HepG2 (cell line): ENCODE measurements around the gene RILP. TPM values are rescaled to one million over a fixed set of nuclear protein-coding genes. Genes with fewer than 3 reads are reported as not detected.
A peak's percentile ranks its signal among the peaks of the same experiment; 100 is the strongest.

Experiments
- ATF2 ChIP-seq: sonication (generic); formaldehyde crosslinking; IDR thresholded peaks from 2 replicates; pipeline ENCODE4 v1.4.0; 2020; ENCODE audit warnings: missing genetic modification reagents
- BATF2 ChIP-seq: sonication (generic); formaldehyde crosslinking; IDR thresholded peaks from 2 replicates; pipeline ENCODE4 v1.8.0; 2022; ENCODE audit warnings: mild to moderate bottlenecking, missing genetic modification reagents, moderate library complexity
- DRAP1 ChIP-seq: IDR thresholded peaks from 2 replicates; pipeline ENCODE4 v1.6.1; 2016; ENCODE audit warnings: missing genetic modification reagents, missing compliant biosample characterization
- HIVEP1 ChIP-seq: sonication (generic); formaldehyde crosslinking; IDR thresholded peaks from 2 replicates; pipeline ENCODE4 v1.4.0; 2020; ENCODE audit warnings: mild to moderate bottlenecking, missing genetic modification reagents
- HNF4G ChIP-seq, 2 experiments: sonication (generic) in 1 of 2; formaldehyde crosslinking in 1 of 2; IDR thresholded peaks; 2 replicates each; pipeline versions ENCODE4 v1.4.0 to v1.6.1; 2011 to 2020; ENCODE audit warnings: borderline replicate concordance in 2 of 2, low read depth in 2 of 2, mild to moderate bottlenecking in 2 of 2, low read length in 1 of 2, missing genetic modification reagents in 1 of 2, moderate library complexity in 1 of 2
- HNRNPLL ChIP-seq: fragments of 200-400 bp; formaldehyde crosslinking; IDR thresholded peaks from 2 replicates; pipeline ENCODE4 v1.6.1; 2017; ENCODE audit warnings: mild to moderate bottlenecking, low read depth, low read length; ENCODE audit not compliant: poor library complexity, severe bottlenecking
- ISL2 ChIP-seq: sonication (generic); formaldehyde crosslinking; IDR thresholded peaks from 2 replicates; pipeline ENCODE4 v1.5.0; 2020; ENCODE audit warnings: missing genetic modification reagents
- KLF16 ChIP-seq, 2 experiments: sonication (generic) in 1 of 2; formaldehyde crosslinking in 1 of 2; IDR thresholded peaks; 2 replicates each; pipeline versions ENCODE4 v1.6.1 to v1.8.0; 2016 to 2023; ENCODE audit warnings: missing genetic modification reagents in 2 of 2, missing compliant biosample characterization in 1 of 2
- KMT2B ChIP-seq: IDR thresholded peaks from 2 replicates; pipeline ENCODE4 v1.6.1; 2016; ENCODE audit warnings: missing genetic modification reagents, missing compliant biosample characterization
- MEF2D ChIP-seq: sonication (generic); formaldehyde crosslinking; IDR thresholded peaks from 2 replicates; pipeline ENCODE4 v1.5.1; 2020; ENCODE audit warnings: mild to moderate bottlenecking, missing genetic modification reagents
- MEIS2 ChIP-seq: sonication (generic); formaldehyde crosslinking; IDR thresholded peaks from 2 replicates; pipeline ENCODE4 v1.9.0; 2021; ENCODE audit warnings: mild to moderate bottlenecking, missing genetic modification reagents
- NFKBIZ ChIP-seq: IDR thresholded peaks from 2 replicates; pipeline ENCODE4 v1.6.1; 2018; ENCODE audit warnings: missing genetic modification reagents, missing compliant biosample characterization
- NR1H2 ChIP-seq: sonication (generic); formaldehyde crosslinking; IDR thresholded peaks from 2 replicates; pipeline ENCODE4 v1.8.1; 2022; ENCODE audit warnings: low read depth, missing genetic modification reagents, borderline replicate concordance
- PRMT3 ChIP-seq: sonication (generic); formaldehyde crosslinking; IDR thresholded peaks from 2 replicates; pipeline ENCODE4 v1.8.1; 2022; ENCODE audit warnings: low read depth, mild to moderate bottlenecking, moderate library complexity, missing genetic modification reagents, borderline replicate concordance
- RBM39 ChIP-seq: fragments of 200-400 bp; formaldehyde crosslinking; IDR thresholded peaks from one replicate; pipeline ENCODE4 v1.6.1; 2018; ENCODE audit warnings: antibody characterized with exemption, mild to moderate bottlenecking, low read depth, low read length; ENCODE audit not compliant: poor library complexity, severe bottlenecking
- RFX3 ChIP-seq: IDR thresholded peaks from 2 replicates; pipeline ENCODE4 v1.6.1; 2016; ENCODE audit warnings: missing biosample characterization, missing genetic modification reagents
- TARDBP ChIP-seq: sonication (generic); formaldehyde crosslinking; IDR thresholded peaks from 2 replicates; pipeline ENCODE4 v1.8.0; 2022; ENCODE audit warnings: mild to moderate bottlenecking, missing genetic modification reagents
- TERF1 ChIP-seq: sonication (generic); formaldehyde crosslinking; IDR thresholded peaks from 2 replicates; pipeline ENCODE4 v1.8.0; 2022; ENCODE audit warnings: mild to moderate bottlenecking, missing genetic modification reagents, moderate library complexity
- TOE1 ChIP-seq: sonication (generic); formaldehyde crosslinking; IDR thresholded peaks from 2 replicates; pipeline ENCODE4 v1.4.0; 2020; ENCODE audit warnings: mild to moderate bottlenecking, missing genetic modification reagents
- ZNF138 ChIP-seq: sonication (generic); formaldehyde crosslinking; IDR thresholded peaks from 2 replicates; pipeline ENCODE4 v1.5.0; 2020; ENCODE audit warnings: mild to moderate bottlenecking, low read depth, missing genetic modification reagents
- ZNF33B ChIP-seq: sonication (generic); formaldehyde crosslinking; IDR thresholded peaks from 2 replicates; pipeline ENCODE4 v1.5.1; 2020; ENCODE audit warnings: mild to moderate bottlenecking, missing genetic modification reagents
- ZNF496 ChIP-seq: sonication (generic); formaldehyde crosslinking; IDR thresholded peaks from 2 replicates; pipeline ENCODE4 v1.8.1; 2023; ENCODE audit warnings: mild to moderate bottlenecking, moderate library complexity, missing genetic modification reagents; ENCODE audit not compliant: insufficient replicate concordance
- ZNF562 ChIP-seq: sonication (generic); formaldehyde crosslinking; IDR thresholded peaks from 2 replicates; pipeline ENCODE4 v1.8.0; 2022; ENCODE audit warnings: missing genetic modification reagents, borderline replicate concordance
- ZNF7 ChIP-seq: IDR thresholded peaks from 2 replicates; pipeline ENCODE4 v1.6.1; 2016; ENCODE audit warnings: missing biosample characterization, missing genetic modification reagents
- ZNF790 ChIP-seq: sonication (generic); formaldehyde crosslinking; IDR thresholded peaks from 2 replicates; pipeline ENCODE4 v1.8.0; 2022; ENCODE audit warnings: missing genetic modification reagents, mild to moderate bottlenecking, borderline replicate concordance
- ZNF891 ChIP-seq: sonication (generic); formaldehyde crosslinking; IDR thresholded peaks from 2 replicates; pipeline ENCODE4 v1.5.0; 2020; ENCODE audit warnings: mild to moderate bottlenecking, missing genetic modification reagents
- polyA plus RNA-seq, 8 experiments: library from polyadenylated mRNA; depleted of rRNA in 3 of 8; stranded (reverse) in 7 of 8; unstranded in 1 of 8; fragments of >200 nt; fragmentation: Illumina TruSeq in 4 of 8; extraction: Trizol in 4 of 8; gene quantifications; 2 replicates each; pipeline versions ENCODE4 v1.2.1 to v1.2.3, GENCODE V29; 2011 to 2016; ENCODE audit warnings: low read depth in 4 of 8, missing spikeins in 1 of 8, mixed read lengths in 1 of 8; ENCODE audit not compliant: insufficient read depth in 1 of 8
- total RNA-seq, 5 experiments: library from RNA; depleted of rRNA; stranded (reverse); fragments of >200 nt; fragmentation: Illumina TruSeq; extraction: Trizol; gene quantifications; 2 replicates each; pipeline ENCODE4 v1.2.3, GENCODE V29; 2016; ENCODE audit warnings: low read depth in 1 of 5

The RILP gene
- total and polyA plus RNA-seq, 2 of the 13 experiments (the other 11 are each of a cell fraction or from before 2014, with no cell fraction given), result 6.6 to 8.1 TPM

- no peak for TF ChIP-seq TERF1 (CRISPR knock-in tag)
- TF ChIP-seq ZNF33B (CRISPR knock-in tag), result no peak
- no peak for TF ChIP-seq RFX3 (CRISPR knock-in tag)
- TF ChIP-seq ZNF790, result no peak
- TF ChIP-seq NFKBIZ (CRISPR knock-in tag), result no peak
- TF ChIP-seq TOE1, result no peak
- TF ChIP-seq HNRNPLL, result peak; percentile 100
- peak; percentile 53; the same call in 1 of the 2 replicates for TF ChIP-seq MEF2D (CRISPR knock-in tag)
- TF ChIP-seq HIVEP1, result peak; percentile 15; the same call in 1 of the 2 replicates
- peak; percentile 76; the same call in 1 of the 2 replicates for TF ChIP-seq KMT2B
- 0 out of 2 replicates have a peak, but pooled peaks have one; percentile 2 for TF ChIP-seq HNF4G (IDR thresholded peaks at IDR 0.05; ENCODE audit: borderline replicate concordance, low read depth, low read length)
- TF ChIP-seq HNF4G (CRISPR knock-in tag; IDR thresholded peaks at IDR 0.05; ENCODE audit: borderline replicate concordance, low read depth), result no peak
- peak in 1 of 2 experiments; percentile 77; a peak in 1 of 4 replicates for TF ChIP-seq KLF16 (CRISPR knock-in tag; IDR thresholded peaks at IDR 0.05)
- 0 out of 2 replicates have a peak, but pooled peaks have one; percentile 25 for TF ChIP-seq ISL2 (CRISPR knock-in tag)
- no peak for TF ChIP-seq ZNF496
- TF ChIP-seq ZNF562, result no peak
- TF ChIP-seq RBM39, result peak; percentile 75
- TF ChIP-seq ATF2, result peak; percentile 46; the same call in 1 of the 2 replicates
- peak; percentile 78 for TF ChIP-seq MEIS2 (CRISPR knock-in tag)
- no peak for TF ChIP-seq PRMT3
- TF ChIP-seq ZNF138, result no peak
- TF ChIP-seq TARDBP (CRISPR knock-in tag), result peak; percentile 66
- TF ChIP-seq ZNF7 (CRISPR knock-in tag), result no peak
- peak; percentile 76 for TF ChIP-seq ZNF891 (CRISPR knock-in tag)
- no peak for TF ChIP-seq NR1H2 (CRISPR knock-in tag)
- peak; percentile 92 for TF ChIP-seq DRAP1 (CRISPR knock-in tag)
- TF ChIP-seq BATF2 (CRISPR knock-in tag), result no peak
Observed at GRCh38 chr17:1684378-1685189, 34.9 kb upstream of the RILP start, which contains the start of gene PRPF8 (continued).
